Measurements from ENCODE around the gene FMN1.

FMN1 gene

DNA sequence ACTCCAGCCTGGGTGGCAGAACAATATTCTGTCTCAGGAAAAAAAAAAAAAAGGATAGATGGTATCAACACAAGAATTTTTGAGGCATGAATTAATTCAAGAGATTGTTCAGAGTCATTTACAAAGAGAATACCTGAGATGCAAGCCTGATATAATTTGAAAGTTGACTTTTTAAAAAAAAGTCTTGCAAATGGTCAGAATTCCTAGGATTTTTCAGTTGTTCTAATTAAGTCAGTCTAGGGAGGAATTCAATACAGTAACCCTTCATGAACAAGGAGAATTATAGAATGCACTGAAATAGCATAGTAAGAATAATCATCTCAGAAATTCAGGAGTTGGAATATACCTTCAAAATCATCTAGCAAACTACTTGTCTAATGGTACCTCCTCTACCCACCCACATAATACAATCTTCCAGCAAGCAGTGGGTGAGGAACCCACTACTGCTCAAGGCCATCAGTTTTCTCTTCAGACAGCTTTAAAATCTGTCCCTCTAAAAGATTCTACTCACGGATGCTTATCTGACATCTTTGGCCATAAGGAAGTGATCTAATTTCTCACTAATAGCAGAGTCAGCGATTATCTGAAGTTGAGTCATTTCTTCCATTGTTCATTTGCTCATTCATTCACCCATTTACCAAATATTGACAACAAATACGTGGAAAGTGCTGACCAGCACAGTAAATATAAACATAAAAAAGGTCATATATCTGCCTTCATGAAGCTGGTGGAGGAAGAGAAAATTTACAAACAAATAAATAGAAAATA, 317.1 kb downstream of the FMN1 start:
- Histone ChIP-seq H3K4me1 (ENCODE audit: control insufficient read depth, insufficient read depth, low read length, unreplicated experiment) (peaks cover 27% of the 10 kb centered on the region), H3K27me3 (ENCODE audit: insufficient read depth, low read length) (no peaks in the 10 kb centered on the region), H3K36me3 (ENCODE audit: insufficient read depth, low read length) (no peaks in the 10 kb centered on the region), H3K4me3 (ENCODE audit: low read depth, low read length) (no peak overlapping the region), H3K79me2 (ENCODE audit: control insufficient read depth, insufficient read depth, low read length, unreplicated experiment) (no peaks in the 10 kb centered on the region), H3K27ac (ENCODE audit: low read depth, low read length) (peak overlapping the region; percentile 42), H2AFZ (ENCODE audit: low read length, unreplicated experiment) (peak overlapping the region; percentile 92)

DNA sequence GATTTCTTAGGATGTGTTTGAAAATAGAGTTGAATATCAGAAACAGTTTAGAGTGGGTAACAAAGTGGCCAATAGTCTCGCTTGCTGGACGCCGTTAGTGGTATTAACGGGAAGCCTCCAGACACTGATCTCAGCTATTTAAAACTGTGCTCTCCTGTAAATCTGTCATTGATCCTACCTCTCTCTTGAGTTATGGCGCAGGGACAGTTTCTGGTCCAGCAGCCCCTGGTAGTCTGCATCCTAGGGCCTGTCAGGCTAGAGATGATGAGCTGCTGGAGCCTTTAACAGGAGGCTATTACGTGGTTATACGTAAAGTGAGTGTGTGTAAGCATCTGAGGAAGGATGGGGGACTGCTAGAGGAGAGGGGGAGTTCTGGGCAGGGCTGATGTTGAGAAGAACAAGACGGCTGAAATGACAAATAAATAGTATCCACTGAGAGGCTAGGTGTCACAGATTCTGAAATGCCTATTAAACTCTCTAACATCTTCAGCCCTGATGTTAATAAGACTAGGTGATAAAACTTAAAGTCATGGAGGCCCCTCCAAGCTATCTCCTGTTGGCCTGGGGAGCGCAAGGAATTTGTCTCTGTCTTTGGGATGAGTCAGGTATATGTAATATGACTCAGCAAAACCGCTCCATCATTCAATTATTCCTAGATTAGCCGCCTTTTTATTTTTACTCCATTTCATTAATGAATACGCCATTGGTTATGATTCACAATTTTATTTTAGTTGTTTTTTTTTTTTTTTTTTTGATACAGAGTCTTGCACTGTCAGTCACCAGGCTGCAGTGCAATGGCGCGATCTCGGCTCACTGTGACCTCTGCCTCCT, 321.0 kb downstream of the FMN1 start:
- H2AFZ ChIP-seq (ENCODE audit: low read length, unreplicated experiment), result no peak overlapping the region
- no peaks in the 10 kb centered on the region for H3K79me2 ChIP-seq (ENCODE audit: control insufficient read depth, insufficient read depth, low read length, unreplicated experiment)
- H3K4me1 ChIP-seq (ENCODE audit: control insufficient read depth, insufficient read depth, low read length, unreplicated experiment), result peaks cover 34% of the 10 kb centered on the region
- no peaks in the 10 kb centered on the region for H3K27me3 ChIP-seq (ENCODE audit: insufficient read depth, low read length)
- no peak overlapping the region for H3K4me3 ChIP-seq (ENCODE audit: low read depth, low read length)
- H3K27ac ChIP-seq (ENCODE audit: low read depth, low read length), result peak overlapping the region; percentile 36; the same call in 1 of the 2 replicates
- no peaks in the 10 kb centered on the region for H3K36me3 ChIP-seq (ENCODE audit: insufficient read depth, low read length)

DNA sequence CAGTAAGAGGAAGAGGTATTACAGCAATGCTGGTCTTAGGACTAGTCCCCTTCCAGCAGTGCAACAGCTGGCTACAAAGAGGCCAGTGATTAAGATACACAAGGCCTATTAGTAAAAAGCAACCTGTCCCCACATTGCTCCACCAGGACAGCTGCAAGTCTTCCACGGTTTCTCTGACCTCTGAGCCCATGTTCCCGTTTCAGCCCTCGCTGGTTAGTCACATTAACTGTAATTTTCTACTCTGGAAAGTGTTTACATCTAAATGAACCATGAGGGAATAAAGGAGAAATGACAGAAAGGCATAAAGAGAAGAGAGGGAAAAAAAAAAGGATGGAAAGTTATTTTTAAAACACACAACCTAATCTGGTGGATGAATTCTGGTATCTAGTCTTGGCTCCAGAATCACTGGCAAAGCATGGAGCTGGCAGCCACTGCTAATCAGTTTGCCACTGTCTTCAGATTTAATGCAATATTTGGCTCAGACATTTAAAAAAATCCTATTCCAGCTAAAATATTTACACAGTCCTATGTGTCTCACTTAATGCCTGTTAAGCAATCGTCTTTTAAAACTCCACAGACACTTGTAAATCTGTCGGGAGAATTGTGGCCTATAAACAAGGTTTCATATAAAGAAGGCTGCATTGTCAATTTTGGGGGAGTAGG, 321.8 kb downstream of the FMN1 start:
- H3K27me3 ChIP-seq (ENCODE audit: insufficient read depth, low read length), result no peaks in the 10 kb centered on the region
- peak overlapping the region; percentile 36; the same call in 1 of the 2 replicates for H3K27ac ChIP-seq (ENCODE audit: low read depth, low read length)
- H3K36me3 ChIP-seq (ENCODE audit: insufficient read depth, low read length), result no peaks in the 10 kb centered on the region
- H3K4me1 ChIP-seq (ENCODE audit: control insufficient read depth, insufficient read depth, low read length, unreplicated experiment), result peaks cover 29% of the 10 kb centered on the region
- H3K79me2 ChIP-seq (ENCODE audit: control insufficient read depth, insufficient read depth, low read length, unreplicated experiment), result no peaks in the 10 kb centered on the region
- H3K4me3 ChIP-seq (ENCODE audit: low read depth, low read length), result no peak overlapping the region
- H2AFZ ChIP-seq (ENCODE audit: low read length, unreplicated experiment), result peak overlapping the region; percentile 47

DNA sequence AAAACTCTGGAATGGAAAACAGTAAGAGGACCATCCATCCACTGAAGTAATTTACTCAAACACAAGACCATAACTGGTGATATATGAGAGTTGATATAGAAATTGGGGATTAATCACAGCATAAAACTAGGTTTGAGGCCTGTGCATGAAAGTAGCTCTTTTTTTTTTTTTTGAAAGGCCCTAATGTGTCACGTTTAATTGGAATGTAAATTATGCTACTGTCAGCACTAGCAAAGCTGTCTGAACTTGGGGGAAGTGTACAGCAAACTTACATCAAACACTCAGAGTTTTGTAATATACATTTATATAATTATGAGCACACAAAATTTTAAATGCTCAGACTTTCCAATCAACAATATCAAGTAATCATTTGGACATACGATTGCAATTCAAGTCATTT, 322.6 kb downstream of the FMN1 start:
- Histone ChIP-seq H3K4me1 (ENCODE audit: control insufficient read depth, insufficient read depth, low read length, unreplicated experiment) (peaks cover 33% of the 10 kb centered on the region), H2AFZ (ENCODE audit: low read length, unreplicated experiment) (no peak overlapping the region), H3K27ac (ENCODE audit: low read depth, low read length) (0 out of 2 replicates have a peak overlapping the region, but pooled peaks have one; percentile 36)

DNA sequence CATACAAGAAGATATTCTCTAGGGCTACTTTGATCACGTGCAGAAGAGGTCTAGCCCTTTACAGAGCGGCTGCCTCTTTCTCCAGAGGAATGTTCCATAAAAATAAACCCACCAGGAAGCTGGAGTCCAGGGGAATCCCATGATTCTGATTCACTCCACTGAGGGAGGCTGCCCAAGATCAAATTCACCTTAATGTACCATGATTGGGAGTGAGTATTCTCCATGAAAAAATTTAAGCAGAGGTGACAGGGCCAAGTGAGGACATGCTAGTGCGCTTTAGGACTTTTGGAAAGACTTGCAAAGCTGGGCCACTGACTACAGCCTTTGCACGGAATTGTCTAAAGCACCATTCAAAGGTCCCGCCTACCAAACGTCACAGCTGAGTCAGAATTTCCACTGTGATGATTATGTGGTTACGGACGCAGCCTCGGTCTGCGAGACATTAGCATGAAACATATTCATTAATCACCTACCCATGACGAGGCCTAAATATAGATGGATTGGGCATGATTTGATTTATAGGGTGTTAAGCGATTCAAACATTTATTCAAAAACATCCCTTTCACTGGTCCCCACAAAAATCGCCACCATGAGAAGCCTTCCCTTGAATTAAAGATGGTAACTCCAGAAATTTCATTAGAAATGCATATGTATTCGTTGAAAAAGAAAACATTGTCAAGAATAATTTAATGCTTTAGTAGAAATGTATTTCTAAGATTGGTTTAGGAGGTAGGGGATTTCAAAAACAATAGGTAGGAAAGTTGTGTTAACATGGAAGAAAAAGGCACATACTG, 324.1 kb downstream of the FMN1 start:
- H3K4me1 ChIP-seq (ENCODE audit: control insufficient read depth, insufficient read depth, low read length, unreplicated experiment), result peaks cover 40% of the 10 kb centered on the region
- no peak overlapping the region for H3K4me3 ChIP-seq (ENCODE audit: low read depth, low read length)
- no peaks in the 10 kb centered on the region for H3K36me3 ChIP-seq (ENCODE audit: insufficient read depth, low read length)
- H3K79me2 ChIP-seq (ENCODE audit: control insufficient read depth, insufficient read depth, low read length, unreplicated experiment), result no peaks in the 10 kb centered on the region
- H2AFZ ChIP-seq (ENCODE audit: low read length, unreplicated experiment), result no peak overlapping the region
- no peaks in the 10 kb centered on the region for H3K27me3 ChIP-seq (ENCODE audit: insufficient read depth, low read length)
- H3K27ac ChIP-seq (ENCODE audit: low read depth, low read length), result peak overlapping the region; percentile 94

More for the DNA sequence above, 322.6 kb downstream of the FMN1 start:
- Histone ChIP-seq H3K36me3 (ENCODE audit: insufficient read depth, low read length) (no peaks in the 10 kb centered on the region), H3K4me3 (ENCODE audit: low read depth, low read length) (no peak overlapping the region), H3K27me3 (ENCODE audit: insufficient read depth, low read length) (no peaks in the 10 kb centered on the region), H3K79me2 (ENCODE audit: control insufficient read depth, insufficient read depth, low read length, unreplicated experiment) (no peaks in the 10 kb centered on the region)

DNA sequence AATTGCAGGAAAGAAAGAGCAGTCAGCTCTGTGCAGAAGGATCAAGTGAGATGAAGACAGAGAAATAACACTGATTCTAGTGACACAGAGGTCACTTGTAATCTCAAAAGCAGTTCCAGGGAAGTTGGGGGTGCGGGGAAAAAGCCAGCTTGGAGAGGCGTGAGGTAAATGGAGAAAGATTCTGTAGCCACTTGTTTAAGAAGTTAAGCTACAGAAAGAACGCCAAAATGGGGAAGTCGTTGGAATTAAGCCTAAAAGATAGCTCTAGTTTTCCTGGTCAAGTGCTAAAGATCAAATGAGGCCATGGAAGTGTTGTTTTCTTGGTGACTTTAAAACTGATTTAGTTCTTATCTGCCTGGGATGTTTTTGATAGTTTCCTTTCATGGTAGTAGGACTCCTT, 324.7 kb downstream of the FMN1 start:
- no peaks in the 10 kb centered on the region for H3K27me3 ChIP-seq (ENCODE audit: insufficient read depth, low read length)
- H3K27ac ChIP-seq (ENCODE audit: low read depth, low read length), result peak overlapping the region; percentile 94
- no peaks in the 10 kb centered on the region for H3K79me2 ChIP-seq (ENCODE audit: control insufficient read depth, insufficient read depth, low read length, unreplicated experiment)
- no peak overlapping the region for H3K4me3 ChIP-seq (ENCODE audit: low read depth, low read length)
- H3K4me1 ChIP-seq (ENCODE audit: control insufficient read depth, insufficient read depth, low read length, unreplicated experiment), result peaks cover 42% of the 10 kb centered on the region
- no peak overlapping the region for H2AFZ ChIP-seq (ENCODE audit: low read length, unreplicated experiment)
- H3K36me3 ChIP-seq (ENCODE audit: insufficient read depth, low read length), result no peaks in the 10 kb centered on the region

DNA sequence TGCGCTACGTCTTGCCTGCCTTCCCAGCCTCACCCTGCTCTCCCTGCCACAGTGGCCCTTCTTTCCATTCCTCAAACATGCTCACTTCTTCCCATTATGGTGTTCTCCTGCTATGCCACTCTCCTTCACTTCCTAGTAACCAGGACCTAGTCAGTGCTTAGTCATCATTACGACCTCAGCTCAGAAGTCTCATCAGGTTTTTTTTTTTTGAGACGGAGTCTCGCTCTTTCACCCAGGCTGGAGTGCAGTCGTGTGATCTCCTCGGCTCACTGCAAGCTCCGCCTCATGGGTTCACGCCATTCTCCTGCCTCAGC, 327.2 kb downstream of the FMN1 start:
- Histone ChIP-seq H3K27ac (ENCODE audit: low read depth, low read length) (peak overlapping the region; percentile 94), H2AFZ (ENCODE audit: low read length, unreplicated experiment) (peak overlapping the region; percentile 47), H3K79me2 (ENCODE audit: control insufficient read depth, insufficient read depth, low read length, unreplicated experiment) (no peaks in the 10 kb centered on the region), H3K4me3 (ENCODE audit: low read depth, low read length) (no peak overlapping the region), H3K36me3 (ENCODE audit: insufficient read depth, low read length) (no peaks in the 10 kb centered on the region), H3K27me3 (ENCODE audit: insufficient read depth, low read length) (no peaks in the 10 kb centered on the region), H3K4me1 (ENCODE audit: control insufficient read depth, insufficient read depth, low read length, unreplicated experiment) (peaks cover 55% of the 10 kb centered on the region)

DNA sequence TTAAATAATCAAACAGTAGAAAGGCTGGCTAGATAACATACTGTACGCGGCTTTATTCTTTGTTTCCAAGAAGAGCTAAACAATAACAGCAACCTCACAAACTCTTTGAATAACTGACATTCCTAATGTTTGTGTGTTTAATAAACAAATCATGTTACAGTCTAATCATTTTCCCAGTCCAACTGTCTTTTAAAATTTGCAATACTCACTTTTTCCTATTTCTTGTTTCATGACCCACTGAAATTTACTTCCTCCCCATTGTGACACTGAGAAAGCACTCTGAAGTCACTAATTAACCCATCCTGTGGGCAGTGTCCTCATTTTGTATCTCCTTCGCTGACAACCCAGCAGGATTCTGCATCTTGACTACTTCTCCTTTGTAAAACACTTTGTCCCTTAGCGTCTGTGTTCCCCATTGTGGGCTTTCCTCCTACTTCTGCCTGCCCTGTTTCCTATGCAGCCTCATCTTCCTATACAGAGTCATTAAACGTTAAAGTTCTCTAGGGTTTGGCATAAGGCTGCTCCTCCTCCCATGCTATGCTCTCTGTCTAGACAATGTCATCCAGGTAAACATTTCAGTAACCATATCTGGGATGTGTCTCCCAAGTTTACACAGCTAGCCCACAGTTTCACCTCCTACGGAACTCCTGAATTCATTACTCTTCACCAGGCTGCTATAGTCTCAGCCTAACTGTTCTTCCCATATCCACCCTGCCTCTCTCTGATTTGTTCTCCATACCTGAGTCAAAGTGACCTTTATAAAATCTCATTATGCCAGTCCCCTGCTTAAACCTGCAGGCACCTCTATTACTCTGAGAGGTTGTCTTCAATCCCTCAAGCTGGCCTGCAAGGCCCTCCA, 327.8 kb downstream of the FMN1 start:
- peak overlapping the region; percentile 94 for H3K27ac ChIP-seq (ENCODE audit: low read depth, low read length)
- H2AFZ ChIP-seq (ENCODE audit: low read length, unreplicated experiment), result peak overlapping the region; percentile 47
- H3K4me3 ChIP-seq (ENCODE audit: low read depth, low read length), result no peak overlapping the region
- no peaks in the 10 kb centered on the region for H3K79me2 ChIP-seq (ENCODE audit: control insufficient read depth, insufficient read depth, low read length, unreplicated experiment)
- H3K4me1 ChIP-seq (ENCODE audit: control insufficient read depth, insufficient read depth, low read length, unreplicated experiment), result peaks cover 58% of the 10 kb centered on the region
- H3K36me3 ChIP-seq (ENCODE audit: insufficient read depth, low read length), result no peaks in the 10 kb centered on the region
- H3K27me3 ChIP-seq (ENCODE audit: insufficient read depth, low read length), result no peaks in the 10 kb centered on the region

DNA sequence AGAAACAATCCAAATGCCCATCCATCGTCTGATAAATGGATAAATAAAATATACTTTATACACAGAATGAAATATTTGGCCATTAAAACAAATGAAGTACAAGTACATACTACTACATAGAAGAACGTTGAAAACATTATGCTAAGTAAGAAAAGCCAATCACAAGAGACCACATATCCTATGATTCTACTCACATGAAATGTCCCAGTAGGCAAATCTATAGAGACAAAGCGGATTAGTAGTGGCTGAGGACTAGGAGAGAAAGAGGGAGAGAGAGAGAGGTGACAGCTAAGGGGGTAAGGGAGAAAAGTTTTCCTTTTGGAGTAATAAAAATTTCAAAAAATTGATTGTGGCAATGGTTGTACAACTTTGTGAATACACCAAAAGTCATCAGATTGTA, 329.7 kb downstream of the FMN1 start:
- Histone ChIP-seq H3K36me3 (ENCODE audit: insufficient read depth, low read length) (no peaks in the 10 kb centered on the region), H3K4me1 (ENCODE audit: control insufficient read depth, insufficient read depth, low read length, unreplicated experiment) (peaks cover 57% of the 10 kb centered on the region), H3K79me2 (ENCODE audit: control insufficient read depth, insufficient read depth, low read length, unreplicated experiment) (no peaks in the 10 kb centered on the region), H3K4me3 (ENCODE audit: low read depth, low read length) (no peak overlapping the region), H3K27ac (ENCODE audit: low read depth, low read length) (peak overlapping the region; percentile 35; the same call in 1 of the 2 replicates), H2AFZ (ENCODE audit: low read length, unreplicated experiment) (peak overlapping the region; percentile 45), H3K27me3 (ENCODE audit: insufficient read depth, low read length) (no peaks in the 10 kb centered on the region)
